Measurements from ENCODE around the gene LIN7B.

- TF ChIP-seq SAP30 (IDR thresholded peaks at IDR 0.05; ENCODE audit: insufficient read depth, insufficient replicate concordance, low read length) (no peak), CTCF (IDR thresholded peaks at IDR 0.05; ENCODE audit: control extremely low read depth in 1 of 3, insufficient read depth in 1 of 3, low read depth in 1 of 3, low read length in 3 of 3) (no peak), POLR2AphosphoS5 (IDR thresholded peaks at IDR 0.05; ENCODE audit: low read depth, low read length) (no peak), EZH2 (IDR thresholded peaks at IDR 0.05; ENCODE audit: low read depth, low read length, severe bottlenecking) (no peak), CBX8 (IDR thresholded peaks at IDR 0.05; ENCODE audit: borderline replicate concordance, low read depth, low read length) (no peak), RAD21 (IDR thresholded peaks at IDR 0.05 in 1 of 2, conservative IDR thresholded peaks at IDR 0.05 in 1 of 2; ENCODE audit: low read depth in 2 of 2, low read length in 2 of 2) (no peak), USF2 (IDR thresholded peaks at IDR 0.05; ENCODE audit: low read length) (no peak), POLR2A (IDR thresholded peaks at IDR 0.05; ENCODE audit: control extremely low read depth in 1 of 2, low read depth in 2 of 2, low read length in 2 of 2) (no peak), YY1 (IDR thresholded peaks at IDR 0.05; ENCODE audit: low read depth, low read length) (no peak), EP300 (IDR thresholded peaks at IDR 0.05; ENCODE audit: borderline replicate concordance in 1 of 2, low read depth in 2 of 2, low read length in 2 of 2) (no peak), CHD1 (IDR thresholded peaks at IDR 0.05; ENCODE audit: low read depth, low read length) (no peak), KDM1A (IDR thresholded peaks at IDR 0.05; ENCODE audit: borderline replicate concordance, low read length) (no peak), KDM5A (IDR thresholded peaks at IDR 0.05; ENCODE audit: low read length) (no peak), RBBP5 (IDR thresholded peaks at IDR 0.05; ENCODE audit: borderline replicate concordance, low read depth, low read length) (no peak)
Observed at GRCh38 chr19:49120325-49120683, 6.1 kb downstream of the LIN7B start.
